ENCODE measurements around the gene A1CF. TPM values are rescaled to one million over a fixed set of nuclear protein-coding genes. Genes with fewer than 3 reads are reported as not detected.

The A1CF gene
- total RNA-seq, 1 experiment from 2014 or later = not detected

DNA sequence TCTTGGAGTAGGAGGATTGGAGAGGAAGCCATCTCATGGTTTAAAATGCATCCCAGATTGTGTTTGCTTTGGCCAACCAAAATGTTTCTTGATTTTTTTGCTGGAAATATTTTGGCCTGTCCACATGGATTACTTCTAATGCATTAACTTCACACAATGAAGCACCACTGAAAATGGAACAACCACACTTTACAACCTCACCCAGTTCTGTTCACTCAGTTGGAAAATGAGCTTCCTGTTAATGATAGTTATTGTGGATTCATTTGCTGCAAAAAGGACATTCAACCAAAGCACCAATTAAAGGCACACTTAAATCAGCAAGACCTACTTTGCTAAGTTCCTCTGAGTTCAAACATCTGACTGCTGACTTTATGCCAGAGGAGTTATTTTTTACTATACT, 11.3 kb upstream of the A1CF start:
- no peak overlapping the region for H3K4me3 Mint-ChIP-seq (ENCODE audit: unreplicated experiment)
- BruUV-seq (replicated peaks) = no TSS peak
- H3K36me3 Mint-ChIP-seq (ENCODE audit: insufficient read depth, unreplicated experiment) = no peaks in the 10 kb centered on the region
- peaks cover 66% of the 10 kb centered on the region for H3K27me3 Mint-ChIP-seq (ENCODE audit: insufficient read depth, unreplicated experiment)
- no peak for DNase-seq (ENCODE audit: unreplicated experiment)
- H3K4me1 Mint-ChIP-seq (ENCODE audit: insufficient read depth, unreplicated experiment) = no peaks in the 10 kb centered on the region
- TF ChIP-seq, protein P1, sequence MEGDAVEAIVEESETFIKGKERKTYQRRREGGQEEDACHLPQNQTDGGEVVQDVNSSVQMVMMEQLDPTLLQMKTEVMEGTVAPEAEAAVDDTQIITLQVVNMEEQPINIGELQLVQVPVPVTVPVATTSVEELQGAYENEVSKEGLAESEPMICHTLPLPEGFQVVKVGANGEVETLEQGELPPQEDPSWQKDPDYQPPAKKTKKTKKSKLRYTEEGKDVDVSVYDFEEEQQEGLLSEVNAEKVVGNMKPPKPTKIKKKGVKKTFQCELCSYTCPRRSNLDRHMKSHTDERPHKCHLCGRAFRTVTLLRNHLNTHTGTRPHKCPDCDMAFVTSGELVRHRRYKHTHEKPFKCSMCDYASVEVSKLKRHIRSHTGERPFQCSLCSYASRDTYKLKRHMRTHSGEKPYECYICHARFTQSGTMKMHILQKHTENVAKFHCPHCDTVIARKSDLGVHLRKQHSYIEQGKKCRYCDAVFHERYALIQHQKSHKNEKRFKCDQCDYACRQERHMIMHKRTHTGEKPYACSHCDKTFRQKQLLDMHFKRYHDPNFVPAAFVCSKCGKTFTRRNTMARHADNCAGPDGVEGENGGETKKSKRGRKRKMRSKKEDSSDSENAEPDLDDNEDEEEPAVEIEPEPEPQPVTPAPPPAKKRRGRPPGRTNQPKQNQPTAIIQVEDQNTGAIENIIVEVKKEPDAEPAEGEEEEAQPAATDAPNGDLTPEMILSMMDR (IDR thresholded peaks at IDR 0.05; ENCODE audit: unreplicated experiment) = no peak
- no peak overlapping the region for H3K27ac Mint-ChIP-seq (ENCODE audit: low read depth, unreplicated experiment)
- no peaks in the 10 kb centered on the region for H3K9me3 Mint-ChIP-seq (ENCODE audit: unreplicated experiment)
- ChIA-PET CTCF (no interaction called here), POLR2A (no interaction called here)
- intact Hi-C loops (cut with micrococcal nuclease) = no loop called here

DNA sequence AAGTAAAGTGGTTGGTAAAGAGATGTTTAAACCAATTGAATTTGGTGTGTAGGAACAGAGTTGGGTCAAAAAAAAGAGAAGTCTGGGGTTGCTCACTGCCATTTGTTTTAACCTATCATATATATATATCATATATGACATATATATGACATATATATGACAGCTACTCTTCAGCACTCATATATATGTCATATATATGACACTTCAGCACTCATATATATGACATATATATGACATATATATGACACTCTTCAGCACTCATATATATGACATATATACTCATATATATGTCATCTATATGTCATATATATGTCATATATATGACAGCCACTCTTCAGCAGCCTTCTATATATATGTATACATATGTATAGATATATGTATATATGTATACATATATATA, 8.9 kb upstream of the A1CF start:
- intact Hi-C loops (cut with micrococcal nuclease) = no loop called here
- Mint-ChIP-seq H3K27ac (ENCODE audit: low read depth, unreplicated experiment) (no peak overlapping the region), H3K36me3 (ENCODE audit: insufficient read depth, unreplicated experiment) (no peaks in the 10 kb centered on the region), H3K9me3 (ENCODE audit: unreplicated experiment) (no peaks in the 10 kb centered on the region), H3K4me1 (ENCODE audit: insufficient read depth, unreplicated experiment) (no peaks in the 10 kb centered on the region), H3K4me3 (ENCODE audit: unreplicated experiment) (no peak overlapping the region), H3K27me3 (ENCODE audit: insufficient read depth, unreplicated experiment) (peaks cover 84% of the 10 kb centered on the region)
- BruUV-seq (replicated peaks) = no TSS peak
- no peak for DNase-seq (ENCODE audit: unreplicated experiment)
- TF ChIP-seq, protein P1 (IDR thresholded peaks at IDR 0.05; ENCODE audit: unreplicated experiment) = no peak
- ChIA-PET CTCF (no interaction called here), POLR2A (no interaction called here)

DNA sequence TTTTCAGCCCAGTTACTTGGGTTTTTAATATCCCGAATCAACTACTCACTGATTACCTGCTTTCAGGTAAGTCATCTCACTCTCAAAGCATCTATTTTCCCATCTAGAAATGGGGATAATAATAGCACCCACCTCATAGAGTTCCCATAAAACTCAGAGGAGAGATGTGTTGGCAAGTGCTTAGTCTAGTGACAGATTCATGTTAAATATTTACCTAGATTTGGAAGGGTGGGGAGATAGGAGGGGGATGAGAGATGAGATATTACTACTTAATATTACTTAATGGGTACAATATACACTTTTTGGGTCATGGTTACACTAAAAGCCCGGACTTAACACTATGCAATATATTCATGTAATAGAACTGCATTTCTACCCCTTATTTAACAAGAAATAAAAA, 7.0 kb upstream of the A1CF start:
- BruUV-seq (replicated peaks) = no TSS peak
- DNase-seq (ENCODE audit: unreplicated experiment) = no peak
- no peak overlapping the region for H3K27ac Mint-ChIP-seq (ENCODE audit: low read depth, unreplicated experiment)
- CTCF ChIA-PET = no interaction called here
- H3K27me3 Mint-ChIP-seq (ENCODE audit: insufficient read depth, unreplicated experiment) = peaks cover 83% of the 10 kb centered on the region
- TF ChIP-seq, protein P1 (IDR thresholded peaks at IDR 0.05; ENCODE audit: unreplicated experiment) = no peak
- H3K4me3 Mint-ChIP-seq (ENCODE audit: unreplicated experiment) = no peak overlapping the region
- intact Hi-C loops (cut with micrococcal nuclease) = no loop called here
- H3K4me1 Mint-ChIP-seq (ENCODE audit: insufficient read depth, unreplicated experiment) = no peaks in the 10 kb centered on the region
- POLR2A ChIA-PET = no interaction called here
- H3K36me3 Mint-ChIP-seq (ENCODE audit: insufficient read depth, unreplicated experiment) = no peaks in the 10 kb centered on the region
- H3K9me3 Mint-ChIP-seq (ENCODE audit: unreplicated experiment) = no peaks in the 10 kb centered on the region

DNA sequence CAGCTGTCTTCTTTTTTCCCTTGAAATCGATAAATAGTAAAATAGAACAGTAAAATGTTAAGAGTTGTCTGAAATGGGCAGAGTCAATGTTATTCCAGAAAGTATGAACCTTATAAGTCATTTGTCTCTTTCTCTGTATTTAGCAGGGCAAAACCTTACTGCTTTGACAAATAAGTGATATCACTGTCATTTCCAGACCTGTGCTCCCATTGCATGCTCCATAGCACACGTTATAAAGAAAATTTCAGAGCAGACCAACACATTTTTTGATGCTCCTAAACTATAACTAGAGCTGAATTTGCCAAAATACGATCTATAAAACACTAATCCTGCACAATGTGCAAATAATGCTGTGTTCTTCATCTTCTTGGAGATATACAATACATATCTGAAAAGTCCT, 1.1 kb downstream of the A1CF start:
- intact Hi-C loops (cut with micrococcal nuclease) = no loop called here
- Mint-ChIP-seq H3K4me1 (ENCODE audit: insufficient read depth, unreplicated experiment) (no peaks in the 10 kb centered on the region), H3K4me3 (ENCODE audit: unreplicated experiment) (no peak overlapping the region), H3K27me3 (ENCODE audit: insufficient read depth, unreplicated experiment) (peaks cover 57% of the 10 kb centered on the region), H3K27ac (ENCODE audit: low read depth, unreplicated experiment) (no peak overlapping the region), H3K9me3 (ENCODE audit: unreplicated experiment) (no peaks in the 10 kb centered on the region), H3K36me3 (ENCODE audit: insufficient read depth, unreplicated experiment) (no peaks in the 10 kb centered on the region)
- CTCF ChIA-PET = interaction anchor here (0.6 kb wide), 1 partner anchor 111 kb away, joined by 3 read pairs; no protein-coding TSS in a partner anchor
- no peak for DNase-seq (ENCODE audit: unreplicated experiment)
- POLR2A ChIA-PET = no interaction called here
- TF ChIP-seq, protein P1 (IDR thresholded peaks at IDR 0.05; ENCODE audit: unreplicated experiment) = no peak
- no TSS peak for BruUV-seq (replicated peaks)
